DND-41 (cell line): Measurements from ENCODE around the gene FKRP.

Experiments used
- ATAC-seq: fragments of 200-7000 bp; cut with Tn5 transposase; 3 replicates; pipeline ENCODE4 v1.9.1; 2021; ENCODE audit warnings: low read depth; ENCODE audit not compliant: insufficient read depth
- DNase-seq: peaks from one replicate; pipeline ENCODE4 v3.0.0-alpha.2; 2020
- H2AFZ ChIP-seq: 2 replicates; pipeline ENCODE4 v1.6.0; 2012; ENCODE audit warnings: low read depth, low read length
- H3K27ac ChIP-seq: 2 replicates; pipeline ENCODE4 v1.5.1; 2012; ENCODE audit warnings: low read length, inconsistent platforms
- H3K27me3 ChIP-seq: fragments of 200-600 bp; sonication (generic); 2 replicates; pipeline ENCODE4 v1.6.0; 2012; ENCODE audit warnings: low read length, mild to moderate bottlenecking, inconsistent platforms; ENCODE audit not compliant: insufficient read depth, poor library complexity
- H3K36me3 ChIP-seq: 2 replicates; pipeline ENCODE4 v1.5.1; 2012; ENCODE audit warnings: low read length, inconsistent platforms; ENCODE audit not compliant: insufficient read depth
- H3K4me1 ChIP-seq: 2 replicates; pipeline ENCODE4 v1.5.1; 2012; ENCODE audit warnings: mild to moderate bottlenecking, low read length; ENCODE audit not compliant: insufficient read depth
- H3K4me2 ChIP-seq: 2 replicates; pipeline ENCODE4 v1.6.0; 2012; ENCODE audit warnings: mild to moderate bottlenecking, moderate library complexity, low read length, inconsistent platforms; ENCODE audit not compliant: insufficient read depth
- H3K4me3 ChIP-seq, 2 experiments: fragments of 200-600 bp in 1 of 2; shearing (Covaris generic) in 1 of 2; 2 replicates each; pipeline ENCODE4 v1.5.1; 2012 to 2016; ENCODE audit warnings: inconsistent platforms in 2 of 2, low read length in 2 of 2, mild to moderate bottlenecking in 2 of 2, low read depth in 1 of 2, moderate library complexity in 1 of 2
- H3K79me2 ChIP-seq: 2 replicates; pipeline ENCODE4 v1.6.0; 2012; ENCODE audit warnings: low read length, inconsistent platforms; ENCODE audit not compliant: insufficient read depth
- H3K9ac ChIP-seq: 2 replicates; pipeline ENCODE4 v1.6.0; 2012; ENCODE audit warnings: low read depth, mild to moderate bottlenecking, inconsistent platforms, low read length, moderate library complexity
- H3K9me3 ChIP-seq: 2 replicates; pipeline ENCODE4 v1.5.1; 2012; ENCODE audit warnings: low read length, moderate library complexity, mild to moderate bottlenecking, inconsistent platforms; ENCODE audit not compliant: insufficient read depth, severe bottlenecking
- H4K20me1 ChIP-seq: 2 replicates; pipeline ENCODE4 v1.6.0; 2012; ENCODE audit warnings: low read length; ENCODE audit not compliant: insufficient read depth
- CTCF ChIP-seq: IDR thresholded peaks from 2 replicates; pipeline ENCODE4 v1.5.1; 2012; ENCODE audit warnings: borderline replicate concordance, low read length, moderate library complexity, mild to moderate bottlenecking; ENCODE audit not compliant: poor library complexity, severe bottlenecking; ENCODE audit errors: extremely low read depth
- EZH2 ChIP-seq: IDR thresholded peaks from 3 replicates; pipeline ENCODE4 v1.6.1; 2012; ENCODE audit warnings: borderline replicate concordance, low read depth, mild to moderate bottlenecking, moderate library complexity, low read length, inconsistent platforms; ENCODE audit not compliant: severe bottlenecking

The FKRP gene

GRCh38 chr19:46745521-46746280 is at the start of gene FKRP:
TSS of gene FKRP (plus strand) at chr19:46746057. CDS start at chr19:46755451, 9,394 bp downstream.
- H2AFZ ChIP-seq: peak within 1 kb of the TSS; percentile 92
- TF ChIP-seq CTCF (no peak), EZH2 (no peak)
- peaks cover 46% of the 10 kb centered on the region for H4K20me1 ChIP-seq
- H3K27ac ChIP-seq: peak within 1 kb of the TSS; percentile 87
- ATAC-seq (peak; percentile 67), DNase-seq (peak; percentile 39)
- H3K4me2 ChIP-seq: peak within 1 kb of the TSS; percentile 96
- H3K27me3 ChIP-seq: no peaks in the 10 kb centered on the region
- H3K9ac ChIP-seq: peak within 1 kb of the TSS; percentile 95
- H3K4me1 ChIP-seq: peaks cover 36% of the 10 kb centered on the region
- H3K79me2 ChIP-seq: peaks cover 67% of the 10 kb centered on the region
- no peaks in the 10 kb centered on the region for H3K9me3 ChIP-seq
- peak within 1 kb of the TSS; percentile 86 to 95 for H3K4me3 ChIP-seq
- H3K36me3 ChIP-seq: peaks cover 39% of the 10 kb centered on the region

GRCh38 chr19:46696866-46697203 is 49.0 kb upstream of the FKRP start:
- TF ChIP-seq EZH2: no peak
- TF ChIP-seq CTCF: no peak
- DNase-seq: no peak

GRCh38 chr19:46697204-46697960 is 48.5 kb upstream of the FKRP start:
- peaks cover 26% of the 10 kb centered on the region for H4K20me1 ChIP-seq
- no peaks in the 10 kb centered on the region for H3K9me3 ChIP-seq
- no peak overlapping the region for H2AFZ ChIP-seq
- H3K79me2 ChIP-seq: no peaks in the 10 kb centered on the region
- H3K27ac ChIP-seq: no peak overlapping the region
- H3K9ac ChIP-seq: no peak overlapping the region
- no peak for TF ChIP-seq CTCF
- TF ChIP-seq EZH2: no peak
- ATAC-seq (peak; percentile 67), DNase-seq (peak; percentile 58)
- no peaks in the 10 kb centered on the region for H3K4me1 ChIP-seq
- no peak overlapping the region for H3K4me2 ChIP-seq
- H3K27me3 ChIP-seq: no peaks in the 10 kb centered on the region
- H3K4me3 ChIP-seq: no peak overlapping the region
- H3K36me3 ChIP-seq: peaks cover 95% of the 10 kb centered on the region

More at GRCh38 chr19:46696866-46697203, 49.0 kb upstream of the FKRP start:
- H4K20me1 ChIP-seq: peaks cover 26% of the 10 kb centered on the region
- H3K27me3 ChIP-seq: no peaks in the 10 kb centered on the region
- H3K27ac ChIP-seq: no peak overlapping the region
- H3K4me2 ChIP-seq: no peak overlapping the region
- no peak for ATAC-seq
- H3K4me3 ChIP-seq: no peak overlapping the region
- no peaks in the 10 kb centered on the region for H3K4me1 ChIP-seq
- H2AFZ ChIP-seq: no peak overlapping the region
- H3K9ac ChIP-seq: no peak overlapping the region
- H3K79me2 ChIP-seq: no peaks in the 10 kb centered on the region
- H3K36me3 ChIP-seq: peaks cover 95% of the 10 kb centered on the region
- H3K9me3 ChIP-seq: no peaks in the 10 kb centered on the region
